ENCODE measurements around the gene YIF1A.

GRCh38 chr11:66272596-66272995 lies 16.3 kb downstream of the YIF1A start:
- no peak for TF ChIP-seq POLR2A (IDR thresholded peaks at IDR 0.05)
- TF ChIP-seq CTCF (IDR thresholded peaks at IDR 0.05), result no peak
